Suppressor macrophage treated with lipopolysaccharide for 4 hours (primary cell): ENCODE results near the gene ACTR1B.

Experiments
- DNase-seq: peaks from one replicate; pipeline ENCODE4 v3.0.0-alpha.2; 2020

The ACTR1B gene

GRCh38 chr2:97608745-97609144 is 55.1 kb downstream of the ACTR1B start:
- peak; percentile 0 for DNase-seq
